Measurements from ENCODE around the gene MYD88. TPM values are rescaled to one million over a fixed set of nuclear protein-coding genes. Genes with fewer than 3 reads are reported as not detected.

MYD88 gene
- total RNA-seq, 1 donor from 2014 or later = 31.1 TPM

GRCh38 chr3:38114052-38114874, 24.2 kb upstream of the MYD88 start:
- DNase-seq (ENCODE audit: extremely low spot score, unreplicated experiment) = peak; percentile 64
- no peak for TF ChIP-seq CTCF (conservative IDR thresholded peaks at IDR 0.05)
- Mint-ChIP-seq H3K4me1 (ENCODE audit: unreplicated experiment) (no peaks in the 10 kb centered on the region), H3K36me3 (no peaks in the 10 kb centered on the region), H3K27me3 (peaks cover 6% of the 10 kb centered on the region), H3K4me3 (no peak overlapping the region), H3K27ac (no peak overlapping the region), H3K9me3 (no peaks in the 10 kb centered on the region)

- Mint-ChIP-seq H3K27me3 (peaks cover 6% of the 10 kb centered on the region), H3K36me3 (no peaks in the 10 kb centered on the region), H3K9me3 (no peaks in the 10 kb centered on the region), H3K4me1 (ENCODE audit: unreplicated experiment) (no peaks in the 10 kb centered on the region), H3K4me3 (no peak overlapping the region), H3K27ac (peak overlapping the region; percentile 32)
- no peak for DNase-seq (ENCODE audit: extremely low spot score, unreplicated experiment)
- no peak for TF ChIP-seq CTCF (conservative IDR thresholded peaks at IDR 0.05)
Observed at GRCh38 chr3:38114875-38115644, 23.4 kb upstream of the MYD88 start.

- peak overlapping the region; percentile 32 for H3K27ac Mint-ChIP-seq
Observed at GRCh38 chr3:38115645-38116427, 22.6 kb upstream of the MYD88 start.

GRCh38 chr3:38116471-38117162, 21.8 kb upstream of the MYD88 start:
- no peaks in the 10 kb centered on the region for H3K36me3 Mint-ChIP-seq
- no peak overlapping the region for H3K4me3 Mint-ChIP-seq
- TF ChIP-seq CTCF (conservative IDR thresholded peaks at IDR 0.05) = no peak
- no peaks in the 10 kb centered on the region for H3K4me1 Mint-ChIP-seq (ENCODE audit: unreplicated experiment)
- peaks cover 6% of the 10 kb centered on the region for H3K27me3 Mint-ChIP-seq
- DNase-seq (ENCODE audit: extremely low spot score, unreplicated experiment) = no peak
- H3K27ac Mint-ChIP-seq = no peak overlapping the region
- no peaks in the 10 kb centered on the region for H3K9me3 Mint-ChIP-seq

More at GRCh38 chr3:38115645-38116427, 22.6 kb upstream of the MYD88 start:
- no peak for TF ChIP-seq CTCF (conservative IDR thresholded peaks at IDR 0.05)
- Mint-ChIP-seq H3K9me3 (no peaks in the 10 kb centered on the region), H3K4me1 (ENCODE audit: unreplicated experiment) (no peaks in the 10 kb centered on the region), H3K36me3 (no peaks in the 10 kb centered on the region), H3K27me3 (peaks cover 6% of the 10 kb centered on the region), H3K4me3 (no peak overlapping the region)
- no peak for DNase-seq (ENCODE audit: extremely low spot score, unreplicated experiment)

- H3K36me3 Mint-ChIP-seq = no peaks in the 10 kb centered on the region
- no peaks in the 10 kb centered on the region for H3K9me3 Mint-ChIP-seq
- H3K27ac Mint-ChIP-seq = no peak overlapping the region
- no peak for DNase-seq (ENCODE audit: extremely low spot score, unreplicated experiment)
- no peak overlapping the region for H3K4me3 Mint-ChIP-seq
- peaks cover 6% of the 10 kb centered on the region for H3K27me3 Mint-ChIP-seq
- TF ChIP-seq CTCF (conservative IDR thresholded peaks at IDR 0.05) = no peak
- H3K4me1 Mint-ChIP-seq (ENCODE audit: unreplicated experiment) = no peaks in the 10 kb centered on the region
Observed at GRCh38 chr3:38117163-38117716, 21.2 kb upstream of the MYD88 start.

Measured in type B pancreatic cell (in vitro differentiated cells).